ENCODE measurements around the gene AHNAK.

The AHNAK gene

GRCh38 chr11:62461740-62462507, 84.7 kb downstream of the AHNAK start:
- Mint-ChIP-seq H3K9me3 (no peaks in the 10 kb centered on the region), H3K4me3 (no peak overlapping the region), H3K27me3 (ENCODE audit: low read depth, poor library complexity) (peaks cover 6% of the 10 kb centered on the region), H3K36me3 (ENCODE audit: low read depth) (no peaks in the 10 kb centered on the region), H3K27ac (no peak overlapping the region), H3K4me1 (peaks cover 24% of the 10 kb centered on the region)
- no peak for TF ChIP-seq CTCF (IDR thresholded peaks at IDR 0.05)
- DNase-seq, result no peak

- peaks cover 3% of the 10 kb centered on the region for H3K27me3 Mint-ChIP-seq (ENCODE audit: low read depth, poor library complexity)
- H3K4me3 Mint-ChIP-seq, result no peak overlapping the region
- H3K4me1 Mint-ChIP-seq, result peaks cover 19% of the 10 kb centered on the region
- H3K36me3 Mint-ChIP-seq (ENCODE audit: low read depth), result no peaks in the 10 kb centered on the region
- DNase-seq, result no peak
- H3K27ac Mint-ChIP-seq, result no peak overlapping the region
- H3K9me3 Mint-ChIP-seq, result no peaks in the 10 kb centered on the region
- no peak for TF ChIP-seq CTCF (IDR thresholded peaks at IDR 0.05)
Measured at GRCh38 chr11:62459080-62459479, 87.5 kb downstream of the AHNAK start.

GRCh38 chr11:62458212-62459002, 88.2 kb downstream of the AHNAK start:
- H3K27me3 Mint-ChIP-seq (ENCODE audit: low read depth, poor library complexity), result no peaks in the 10 kb centered on the region
- no peaks in the 10 kb centered on the region for H3K36me3 Mint-ChIP-seq (ENCODE audit: low read depth)
- no peak for TF ChIP-seq CTCF (IDR thresholded peaks at IDR 0.05)
- no peak overlapping the region for H3K27ac Mint-ChIP-seq
- no peak overlapping the region for H3K4me3 Mint-ChIP-seq
- no peaks in the 10 kb centered on the region for H3K9me3 Mint-ChIP-seq
- H3K4me1 Mint-ChIP-seq, result peaks cover 17% of the 10 kb centered on the region
- DNase-seq, result no peak

- H3K27me3 Mint-ChIP-seq (ENCODE audit: low read depth, poor library complexity), result no peaks in the 10 kb centered on the region
Measured at GRCh38 chr11:62457478-62457877, 89.1 kb downstream of the AHNAK start.

GRCh38 chr11:62456630-62457029, 90.0 kb downstream of the AHNAK start:
- no peak for TF ChIP-seq CTCF (IDR thresholded peaks at IDR 0.05)
- peaks cover 6% of the 10 kb centered on the region for H3K4me1 Mint-ChIP-seq
- DNase-seq, result no peak
- no peaks in the 10 kb centered on the region for H3K27me3 Mint-ChIP-seq (ENCODE audit: low read depth, poor library complexity)
- no peaks in the 10 kb centered on the region for H3K36me3 Mint-ChIP-seq (ENCODE audit: low read depth)
- H3K9me3 Mint-ChIP-seq, result no peaks in the 10 kb centered on the region
- no peak overlapping the region for H3K27ac Mint-ChIP-seq
- no peak overlapping the region for H3K4me3 Mint-ChIP-seq

More at GRCh38 chr11:62457478-62457877, 89.1 kb downstream of the AHNAK start:
- H3K4me3 Mint-ChIP-seq, result no peak overlapping the region
- no peaks in the 10 kb centered on the region for H3K36me3 Mint-ChIP-seq (ENCODE audit: low read depth)
- DNase-seq, result no peak
- no peaks in the 10 kb centered on the region for H3K9me3 Mint-ChIP-seq
- peaks cover 12% of the 10 kb centered on the region for H3K4me1 Mint-ChIP-seq
- H3K27ac Mint-ChIP-seq, result no peak overlapping the region
- no peak for TF ChIP-seq CTCF (IDR thresholded peaks at IDR 0.05)

Data from nephron progenitor cell (in vitro differentiated cells).